A549 (cell line): Measurements from ENCODE around the gene MYO10.

Source experiments
- CTCF ChIP-seq: fragments of >200 bp; sonication (Bioruptor Twin); formaldehyde crosslinking; IDR thresholded peaks from 3 replicates; pipeline ENCODE4 v1.5.1; 2016
- EP300 ChIP-seq, 2 experiments: fragments of >200 bp; sonication (Bioruptor Twin); formaldehyde crosslinking; IDR thresholded peaks; 2 replicates in 1 of 2; 3 replicates in 1 of 2; pipeline ENCODE4 v1.6.1; 2016 to 2017
- HMGXB4 ChIP-seq: fragments of 250-450 bp; sonication (Bioruptor Pico); IDR thresholded peaks from 2 replicates; pipeline ENCODE4 v1.5.0; 2021; ENCODE audit warnings: mild to moderate bottlenecking, moderate library complexity, borderline replicate concordance
- PBX3 ChIP-seq: IDR thresholded peaks from 2 replicates; pipeline ENCODE4 v1.6.1; 2012
- POLR2A ChIP-seq: IDR thresholded peaks from 2 replicates; pipeline ENCODE4 v1.6.1; 2012; ENCODE audit warnings: mild to moderate bottlenecking, low read length

GRCh38 chr5:16663840-16664239 lies 272.2 kb downstream of the MYO10 start:
- no peak for TF ChIP-seq PBX3
- no peak for TF ChIP-seq CTCF
- TF ChIP-seq EP300 (IDR thresholded peaks at IDR 0.05): no peak
- TF ChIP-seq POLR2A: no peak
- no peak for TF ChIP-seq HMGXB4 (CRISPR knock-in tag)
